Natural killer cell treated with Interleukin-12 subunit alpha and Interleukin-12 subunit beta and Interleukin-15 and Interleukin-18, amount 100 ng/mL, for 72 hours (primary cell): ENCODE results near the gene SOCS3. TPM values are rescaled to one million over a fixed set of nuclear protein-coding genes. Genes with fewer than 3 reads are reported as not detected.

Experiments
- ATAC-seq, 2 donors: fragments of 150-1000 bp; cut with Tn5 transposase in 1 of 2; sonication (Bioruptor Pico), chemical (Tn5 transposase) in 1 of 2; 2 replicates each; pipeline ENCODE4 v1.10.0; 2021
- DNase-seq: peaks from one replicate; pipeline ENCODE4 v3.0.0; 2022; ENCODE audit warnings: low spot score
- H3K27ac Mint-ChIP-seq, 2 donors: 1 replicate in 1 of 2; 2 replicates in 1 of 2; pipeline ENCODE4 v1.8.0; 2022; ENCODE audit warnings: mixed read lengths in 2 of 2, mild to moderate bottlenecking in 1 of 2, moderate library complexity in 1 of 2
- H3K27me3 Mint-ChIP-seq, 2 donors: 1 replicate in 1 of 2; 2 replicates in 1 of 2; pipeline ENCODE4 v1.8.0; 2022; ENCODE audit warnings: mixed read lengths in 2 of 2
- H3K36me3 Mint-ChIP-seq: one replicate; pipeline ENCODE4 v1.8.0; 2022; ENCODE audit warnings: mixed read lengths
- H3K4me1 Mint-ChIP-seq, 2 donors: 1 replicate in 1 of 2; 2 replicates in 1 of 2; pipeline ENCODE4 v1.8.0; 2022; ENCODE audit warnings: low read depth in 2 of 2, mixed read lengths in 2 of 2, mild to moderate bottlenecking in 1 of 2
- H3K4me3 Mint-ChIP-seq: one replicate; pipeline ENCODE4 v1.8.0; 2022; ENCODE audit warnings: mixed read lengths
- H3K9me3 Mint-ChIP-seq: 2 replicates; pipeline ENCODE4 v1.8.0; 2022; ENCODE audit warnings: mixed read lengths
- total RNA-seq, 2 donors: library from RNA; stranded (reverse); gene quantifications; one replicate each; pipeline ENCODE4 v1.2.3, GENCODE V29; 2022

Gene SOCS3
- total RNA-seq, 2 donors from 2014 or later, result 110 to 156 TPM

- Mint-ChIP-seq H3K27ac (peak overlapping the region; percentile 16 to 51), H3K27me3 (no peaks in the 10 kb centered on the region), H3K9me3 (no peaks in the 10 kb centered on the region), H3K4me1 (peaks cover 18 to 20% of the 10 kb centered on the region in 2 donors), H3K36me3 (peaks cover 13% of the 10 kb centered on the region), H3K4me3 (no peak overlapping the region)
- DNase-seq, result peak; percentile 38
- no peak for ATAC-seq
These were observed 37.8 kb upstream of the SOCS3 start for GRCh38 chr17:78397681-78398101.

GRCh38 chr17:78396441-78397337, 36.8 kb upstream of the SOCS3 start:
- Mint-ChIP-seq H3K27ac (peak overlapping the region in 1 of 2 donors; percentile 75), H3K4me3 (no peak overlapping the region), H3K9me3 (no peaks in the 10 kb centered on the region), H3K27me3 (no peaks in the 10 kb centered on the region), H3K4me1 (peaks cover 19 to 22% of the 10 kb centered on the region in 2 donors), H3K36me3 (peaks cover 9% of the 10 kb centered on the region)
- DNase-seq (no peak), ATAC-seq (no peak)

- peaks cover 9% of the 10 kb centered on the region for H3K36me3 Mint-ChIP-seq
- H3K27ac Mint-ChIP-seq, result peak overlapping the region in 1 of 2 donors; percentile 42
- no peak overlapping the region for H3K4me3 Mint-ChIP-seq
- H3K4me1 Mint-ChIP-seq, result peaks cover 30 to 35% of the 10 kb centered on the region in 2 donors
- H3K27me3 Mint-ChIP-seq, result no peaks in the 10 kb centered on the region
- DNase-seq, result no peak
- no peak for ATAC-seq
- no peaks in the 10 kb centered on the region for H3K9me3 Mint-ChIP-seq
These were observed 35.3 kb upstream of the SOCS3 start for GRCh38 chr17:78395155-78395554.

GRCh38 chr17:78394209-78394608, 34.3 kb upstream of the SOCS3 start:
- Mint-ChIP-seq H3K9me3 (no peaks in the 10 kb centered on the region), H3K4me1 (peaks cover 32 to 37% of the 10 kb centered on the region in 2 donors), H3K36me3 (peaks cover 9% of the 10 kb centered on the region), H3K27me3 (no peaks in the 10 kb centered on the region), H3K4me3 (no peak overlapping the region), H3K27ac (peak overlapping the region in 1 of 2 donors; percentile 10)
- DNase-seq, result no peak
- ATAC-seq, result no peak

GRCh38 chr17:78393575-78393974, 33.7 kb upstream of the SOCS3 start:
- Mint-ChIP-seq H3K4me1 (peaks cover 35 to 43% of the 10 kb centered on the region in 2 donors), H3K4me3 (no peak overlapping the region), H3K9me3 (no peaks in the 10 kb centered on the region), H3K36me3 (peaks cover 9% of the 10 kb centered on the region), H3K27ac (peak overlapping the region in 1 of 2 donors; percentile 10), H3K27me3 (no peaks in the 10 kb centered on the region)
- no peak for ATAC-seq
- DNase-seq, result no peak

- Mint-ChIP-seq H3K4me1 (peaks cover 40 to 53% of the 10 kb centered on the region in 2 donors), H3K27me3 (no peaks in the 10 kb centered on the region), H3K36me3 (peaks cover 4% of the 10 kb centered on the region), H3K4me3 (peak overlapping the region; percentile 60), H3K9me3 (no peaks in the 10 kb centered on the region), H3K27ac (peak overlapping the region; percentile 96)
- no peak for DNase-seq
- no peak for ATAC-seq
These were observed 32.4 kb upstream of the SOCS3 start for GRCh38 chr17:78392295-78392694.

- H3K36me3 Mint-ChIP-seq, result peaks cover 6% of the 10 kb centered on the region
These were observed 32.0 kb upstream of the SOCS3 start for GRCh38 chr17:78391843-78392242.

GRCh38 chr17:78391051-78391431, 31.2 kb upstream of the SOCS3 start:
- no peaks in the 10 kb centered on the region for H3K9me3 Mint-ChIP-seq
- DNase-seq, result peak; percentile 26
- H3K4me3 Mint-ChIP-seq, result peak overlapping the region; percentile 60
- H3K4me1 Mint-ChIP-seq, result peaks cover 48 to 61% of the 10 kb centered on the region in 2 donors
- peak overlapping the region; percentile 96 for H3K27ac Mint-ChIP-seq
- no peaks in the 10 kb centered on the region for H3K27me3 Mint-ChIP-seq
- H3K36me3 Mint-ChIP-seq, result peaks cover 12% of the 10 kb centered on the region
- no peak for ATAC-seq

More at GRCh38 chr17:78391843-78392242, 32.0 kb upstream of the SOCS3 start:
- Mint-ChIP-seq H3K27ac (peak overlapping the region; percentile 96), H3K9me3 (no peaks in the 10 kb centered on the region), H3K27me3 (no peaks in the 10 kb centered on the region), H3K4me3 (peak overlapping the region; percentile 60), H3K4me1 (peaks cover 42 to 56% of the 10 kb centered on the region in 2 donors)
- peak; percentile 12 for DNase-seq
- ATAC-seq, result no peak

GRCh38 chr17:78390241-78391050, 30.6 kb upstream of the SOCS3 start:
- H3K36me3 Mint-ChIP-seq, result peaks cover 12% of the 10 kb centered on the region
- H3K27ac Mint-ChIP-seq, result peak overlapping the region; percentile 96
- DNase-seq (peak; percentile 62), ATAC-seq (peak; percentile 79 to 88)
- peak overlapping the region; percentile 60 for H3K4me3 Mint-ChIP-seq
- H3K9me3 Mint-ChIP-seq, result no peaks in the 10 kb centered on the region
- no peaks in the 10 kb centered on the region for H3K27me3 Mint-ChIP-seq
- H3K4me1 Mint-ChIP-seq, result peaks cover 53 to 59% of the 10 kb centered on the region in 2 donors

GRCh38 chr17:78387977-78388941, 28.4 kb upstream of the SOCS3 start:
- no peaks in the 10 kb centered on the region for H3K9me3 Mint-ChIP-seq
- H3K27me3 Mint-ChIP-seq, result no peaks in the 10 kb centered on the region
- no peak for ATAC-seq
- peak; percentile 40 for DNase-seq
- peak overlapping the region; percentile 80 for H3K4me3 Mint-ChIP-seq
- H3K27ac Mint-ChIP-seq, result peak overlapping the region; percentile 96
- peaks cover 63 to 70% of the 10 kb centered on the region in 2 donors for H3K4me1 Mint-ChIP-seq
- H3K36me3 Mint-ChIP-seq, result peaks cover 8% of the 10 kb centered on the region

GRCh38 chr17:78384479-78385175, 24.8 kb upstream of the SOCS3 start:
- no peaks in the 10 kb centered on the region for H3K27me3 Mint-ChIP-seq
- no peak for DNase-seq
- H3K4me3 Mint-ChIP-seq, result peak overlapping the region; percentile 91
- H3K27ac Mint-ChIP-seq, result peak overlapping the region; percentile 96
- no peaks in the 10 kb centered on the region for H3K9me3 Mint-ChIP-seq
- peaks cover 21% of the 10 kb centered on the region for H3K36me3 Mint-ChIP-seq
- ATAC-seq, result peak; percentile 0 to 61
- peaks cover 73 to 81% of the 10 kb centered on the region in 2 donors for H3K4me1 Mint-ChIP-seq

GRCh38 chr17:78383725-78384471, 24.0 kb upstream of the SOCS3 start:
- Mint-ChIP-seq H3K9me3 (no peaks in the 10 kb centered on the region), H3K27me3 (no peaks in the 10 kb centered on the region), H3K27ac (peak overlapping the region; percentile 96), H3K36me3 (peaks cover 27% of the 10 kb centered on the region), H3K4me3 (peak overlapping the region; percentile 91), H3K4me1 (peaks cover 78 to 84% of the 10 kb centered on the region in 2 donors)
- DNase-seq (peak; percentile 89), ATAC-seq (peak; percentile 75 to 87)
